Activated B cell treated with CpG ODN at 0.5 μM for 24 hours (primary cell): ENCODE data around the gene DNM2. TPM values are rescaled to one million over a fixed set of nuclear protein-coding genes. Genes with fewer than 3 reads are reported as not detected.

Source experiments
- ATAC-seq: fragments of 200-7000 bp; cut with Tn5 transposase; one replicate; pipeline ENCODE4 v1.10.0; 2021; ENCODE audit warnings: low read depth, mild to moderate bottlenecking, moderate library complexity
- CTCF ChIA-PET: fragments of 350-600 bp; sonication (Branson Sonifier 250); formaldehyde crosslinking; loops from one replicate; lab custom pipeline; 2021; ENCODE audit warnings: antibody characterized with exemption; lab: Charles Lee
- POLR2A ChIA-PET: fragments of 350-600 bp; sonication (Branson Sonifier 250); formaldehyde crosslinking; loops from one replicate; lab custom pipeline; 2021; ENCODE audit warnings: antibody characterized with exemption; lab: Charles Lee
- DNase-seq: peaks from one replicate; pipeline ENCODE4 v3.0.0; 2022
- H3K27ac Mint-ChIP-seq: one replicate; pipeline ENCODE4 v1.8.0; 2020; ENCODE audit warnings: mixed read lengths
- H3K27me3 Mint-ChIP-seq: one replicate; pipeline ENCODE4 v1.8.0; 2021; ENCODE audit warnings: mixed read lengths
- H3K36me3 Mint-ChIP-seq: one replicate; pipeline ENCODE4 v1.8.0; 2021; ENCODE audit warnings: low read depth, mixed read lengths
- H3K4me1 Mint-ChIP-seq: one replicate; pipeline ENCODE4 v1.8.0; 2021; ENCODE audit warnings: mixed read lengths
- H3K4me3 Mint-ChIP-seq: one replicate; pipeline ENCODE4 v1.8.0; 2020; ENCODE audit warnings: mild to moderate bottlenecking, mixed read lengths
- H3K9me3 Mint-ChIP-seq: one replicate; pipeline ENCODE4 v1.8.0; 2020; ENCODE audit warnings: mixed read lengths
- CTCF ChIP-seq: fragments of 200-600 bp; IDR thresholded peaks from one replicate; pipeline ENCODE4 v1.8.0; 2022; ENCODE audit warnings: antibody characterized with exemption, mild to moderate bottlenecking
- intact Hi-C: fragments of 100-400 bp; cut with micrococcal nuclease; formaldehyde crosslinking; loops from one replicate; pipeline ENCODE4 v1.15.1; 2024
- total RNA-seq: library from RNA; stranded (reverse); gene quantifications from 2 replicates; pipeline ENCODE4 v1.2.3, GENCODE V29; 2022

The DNM2 gene
- total RNA-seq, 1 donor from 2014 or later, result 257 TPM

GRCh38 chr19:10803252-10803651 is 85.4 kb downstream of the DNM2 start:
- Mint-ChIP-seq H3K36me3 (peaks cover 72% of the 10 kb centered on the region), H3K9me3 (no peaks in the 10 kb centered on the region), H3K27me3 (no peaks in the 10 kb centered on the region), H3K4me1 (peaks cover under 1% of the 10 kb centered on the region), H3K4me3 (no peak overlapping the region), H3K27ac (no peak overlapping the region)
- ChIA-PET CTCF (interaction anchor here (0.7 kb wide), 1 partner anchor 53 kb away, joined by 3 read pairs; no protein-coding TSS in a partner anchor), POLR2A (no interaction called here)
- ATAC-seq (no peak), DNase-seq (no peak)
- intact Hi-C loops, result no loop called here
- TF ChIP-seq CTCF, result no peak

GRCh38 chr19:10805065-10805757 is 87.3 kb downstream of the DNM2 start:
- Mint-ChIP-seq H3K36me3 (peaks cover 70% of the 10 kb centered on the region), H3K4me3 (no peak overlapping the region), H3K9me3 (no peaks in the 10 kb centered on the region), H3K27me3 (no peaks in the 10 kb centered on the region), H3K4me1 (no peaks in the 10 kb centered on the region), H3K27ac (no peak overlapping the region)
- intact Hi-C loops, result no loop called here
- ChIA-PET POLR2A (no interaction called here), CTCF (no interaction called here)
- no peak for TF ChIP-seq CTCF
- no peak for DNase-seq
- ATAC-seq, result no peak

- H3K27ac Mint-ChIP-seq, result no peak overlapping the region
- intact Hi-C loops, result no loop called here
- no peak for TF ChIP-seq CTCF
- H3K4me1 Mint-ChIP-seq, result no peaks in the 10 kb centered on the region
- H3K36me3 Mint-ChIP-seq, result peaks cover 70% of the 10 kb centered on the region
- H3K9me3 Mint-ChIP-seq, result no peaks in the 10 kb centered on the region
- POLR2A ChIA-PET, result no interaction called here
- DNase-seq (no peak), ATAC-seq (no peak)
- H3K27me3 Mint-ChIP-seq, result no peaks in the 10 kb centered on the region
- no peak overlapping the region for H3K4me3 Mint-ChIP-seq
- CTCF ChIA-PET, result no interaction called here
These were observed 87.9 kb downstream of the DNM2 start for GRCh38 chr19:10805758-10806247.

GRCh38 chr19:10808937-10809649 is 91.2 kb downstream of the DNM2 start:
- no peaks in the 10 kb centered on the region for H3K4me1 Mint-ChIP-seq
- intact Hi-C loops, result no loop called here
- no peak overlapping the region for H3K4me3 Mint-ChIP-seq
- no peak for TF ChIP-seq CTCF
- peaks cover 56% of the 10 kb centered on the region for H3K36me3 Mint-ChIP-seq
- no peaks in the 10 kb centered on the region for H3K27me3 Mint-ChIP-seq
- H3K9me3 Mint-ChIP-seq, result no peaks in the 10 kb centered on the region
- POLR2A ChIA-PET, result no interaction called here
- no peak overlapping the region for H3K27ac Mint-ChIP-seq
- CTCF ChIA-PET, result interaction anchor here (0.7 kb wide), 1 partner anchor 55 kb away, joined by 3 read pairs; no protein-coding TSS in a partner anchor
- ATAC-seq, result no peak
- DNase-seq, result no peak

GRCh38 chr19:10809651-10810285 is 91.9 kb downstream of the DNM2 start:
- Mint-ChIP-seq H3K36me3 (peaks cover 59% of the 10 kb centered on the region), H3K4me3 (no peak overlapping the region), H3K27me3 (no peaks in the 10 kb centered on the region), H3K9me3 (no peaks in the 10 kb centered on the region), H3K27ac (no peak overlapping the region), H3K4me1 (no peaks in the 10 kb centered on the region)
- POLR2A ChIA-PET, result no interaction called here
- CTCF ChIA-PET, result interaction anchor here (0.7 kb wide), 1 partner anchor 54 kb away, joined by 3 read pairs; no protein-coding TSS in a partner anchor
- TF ChIP-seq CTCF, result no peak
- ATAC-seq (no peak), DNase-seq (no peak)
- intact Hi-C loops, result no loop called here
